ENCODE results near the gene WDR12. TPM values are rescaled to one million over a fixed set of nuclear protein-coding genes. Genes with fewer than 3 reads are reported as not detected.

Gene WDR12
- total and polyA plus RNA-seq, 9 of the 15 experiments (the other 6 are each of a cell fraction or from before 2014, with no cell fraction given) = 109 to 554 (median 174) TPM

DNA sequence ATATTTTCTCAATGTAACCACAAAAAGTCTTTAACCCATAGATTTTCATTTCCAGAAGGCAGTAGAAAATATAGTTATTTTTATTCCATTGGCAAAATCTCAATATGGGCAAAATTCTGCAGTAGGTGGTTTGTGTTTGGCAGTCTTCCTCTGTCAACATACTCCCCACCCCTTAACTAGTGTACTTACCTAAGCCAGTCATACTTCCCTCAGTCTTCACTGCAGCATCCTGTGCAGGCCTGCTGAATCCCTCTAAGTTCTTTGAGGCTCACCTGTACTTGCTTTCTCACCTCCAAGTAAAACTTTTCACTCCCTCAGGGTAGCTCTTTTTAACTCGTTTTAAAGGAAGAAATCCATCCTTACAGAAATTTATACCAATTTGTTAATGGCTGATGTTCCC, 7.4 kb upstream of the WDR12 start:
- no peak overlapping the region for H3K9ac ChIP-seq (ENCODE audit: insufficient read depth in 1 of 2, low read depth in 2 of 2, low read length in 2 of 2)
- BruUV-seq (replicated peaks) = no TSS peak
- DNase-seq (ENCODE audit: extremely low read depth in 1 of 4, low spot score in 3 of 4) (no peak), FAIRE-seq (no peak), ATAC-seq (no peak)
- ChIA-PET CTCF (ENCODE audit: low intra/inter-chr PET ratio) (no interaction called here), POLR2A (no interaction called here)
- H3K4me1 ChIP-seq (replicated peaks in 1 of 2; ENCODE audit: control insufficient read depth in 2 of 2, insufficient read depth in 2 of 2, low read length in 2 of 2) = peaks cover 0 to 7% of the 10 kb centered on the region in 2 experiments; a peak in 1 of 5 replicates
- no peaks in the 10 kb centered on the region for H3K9me3 ChIP-seq (replicated peaks; ENCODE audit: control insufficient read depth, insufficient read depth, low read depth, low read length)
- no peak overlapping the region for H3K4me2 ChIP-seq (ENCODE audit: insufficient read depth, low read length)
- H3K27ac ChIP-seq (ENCODE audit: extremely low read depth, low read depth, low read length) = no peak overlapping the region
- H4K20me1 ChIP-seq (replicated peaks; ENCODE audit: control insufficient read depth, insufficient read depth, low read length) = no peaks in the 10 kb centered on the region
- no peaks in the 10 kb centered on the region for H3K36me3 ChIP-seq (ENCODE audit: control insufficient read depth, insufficient read depth, low read length)
- H2AFZ ChIP-seq (ENCODE audit: low read depth, low read length) = 0 out of 2 replicates have a peak overlapping the region, but pooled peaks have one; percentile 12
- 27% methylated on average over 1 of the region's 1 CpG for WGBS (ENCODE audit: insufficient coverage, low coverage, missing lambda C conversion rate)
- no peaks in the 10 kb centered on the region for H3K27me3 ChIP-seq (ENCODE audit: control insufficient read depth in 2 of 2, insufficient read depth in 2 of 2, low read length in 2 of 2)
- H3K9me1 ChIP-seq (ENCODE audit: control insufficient read depth, insufficient read depth, low read length) = no peaks in the 10 kb centered on the region
- H3K79me2 ChIP-seq (ENCODE audit: control insufficient read depth, insufficient read depth, low read length) = no peaks in the 10 kb centered on the region
- TF ChIP-seq, protein P1, sequence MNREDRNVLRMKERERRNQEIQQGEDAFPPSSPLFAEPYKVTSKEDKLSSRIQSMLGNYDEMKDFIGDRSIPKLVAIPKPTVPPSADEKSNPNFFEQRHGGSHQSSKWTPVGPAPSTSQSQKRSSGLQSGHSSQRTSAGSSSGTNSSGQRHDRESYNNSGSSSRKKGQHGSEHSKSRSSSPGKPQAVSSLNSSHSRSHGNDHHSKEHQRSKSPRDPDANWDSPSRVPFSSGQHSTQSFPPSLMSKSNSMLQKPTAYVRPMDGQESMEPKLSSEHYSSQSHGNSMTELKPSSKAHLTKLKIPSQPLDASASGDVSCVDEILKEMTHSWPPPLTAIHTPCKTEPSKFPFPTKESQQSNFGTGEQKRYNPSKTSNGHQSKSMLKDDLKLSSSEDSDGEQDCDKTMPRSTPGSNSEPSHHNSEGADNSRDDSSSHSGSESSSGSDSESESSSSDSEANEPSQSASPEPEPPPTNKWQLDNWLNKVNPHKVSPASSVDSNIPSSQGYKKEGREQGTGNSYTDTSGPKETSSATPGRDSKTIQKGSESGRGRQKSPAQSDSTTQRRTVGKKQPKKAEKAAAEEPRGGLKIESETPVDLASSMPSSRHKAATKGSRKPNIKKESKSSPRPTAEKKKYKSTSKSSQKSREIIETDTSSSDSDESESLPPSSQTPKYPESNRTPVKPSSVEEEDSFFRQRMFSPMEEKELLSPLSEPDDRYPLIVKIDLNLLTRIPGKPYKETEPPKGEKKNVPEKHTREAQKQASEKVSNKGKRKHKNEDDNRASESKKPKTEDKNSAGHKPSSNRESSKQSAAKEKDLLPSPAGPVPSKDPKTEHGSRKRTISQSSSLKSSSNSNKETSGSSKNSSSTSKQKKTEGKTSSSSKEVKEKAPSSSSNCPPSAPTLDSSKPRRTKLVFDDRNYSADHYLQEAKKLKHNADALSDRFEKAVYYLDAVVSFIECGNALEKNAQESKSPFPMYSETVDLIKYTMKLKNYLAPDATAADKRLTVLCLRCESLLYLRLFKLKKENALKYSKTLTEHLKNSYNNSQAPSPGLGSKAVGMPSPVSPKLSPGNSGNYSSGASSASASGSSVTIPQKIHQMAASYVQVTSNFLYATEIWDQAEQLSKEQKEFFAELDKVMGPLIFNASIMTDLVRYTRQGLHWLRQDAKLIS (CRISPR knock-in tag; IDR thresholded peaks at IDR 0.05) = no peak
- no peak for TF ChIP-seq CBX8 (IDR thresholded peaks at IDR 0.05; ENCODE audit: borderline replicate concordance, extremely low read depth, low read depth, low read length, poor library complexity, severe bottlenecking)
- TF ChIP-seq, protein P2, sequence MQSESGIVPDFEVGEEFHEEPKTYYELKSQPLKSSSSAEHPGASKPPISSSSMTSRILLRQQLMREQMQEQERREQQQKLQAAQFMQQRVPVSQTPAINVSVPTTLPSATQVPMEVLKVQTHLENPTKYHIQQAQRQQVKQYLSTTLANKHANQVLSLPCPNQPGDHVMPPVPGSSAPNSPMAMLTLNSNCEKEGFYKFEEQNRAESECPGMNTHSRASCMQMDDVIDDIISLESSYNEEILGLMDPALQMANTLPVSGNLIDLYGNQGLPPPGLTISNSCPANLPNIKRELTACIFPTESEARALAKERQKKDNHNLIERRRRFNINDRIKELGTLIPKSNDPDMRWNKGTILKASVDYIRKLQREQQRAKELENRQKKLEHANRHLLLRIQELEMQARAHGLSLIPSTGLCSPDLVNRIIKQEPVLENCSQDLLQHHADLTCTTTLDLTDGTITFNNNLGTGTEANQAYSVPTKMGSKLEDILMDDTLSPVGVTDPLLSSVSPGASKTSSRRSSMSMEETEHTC (IDR thresholded peaks at IDR 0.05) = no peak
- TF ChIP-seq, protein P3, sequence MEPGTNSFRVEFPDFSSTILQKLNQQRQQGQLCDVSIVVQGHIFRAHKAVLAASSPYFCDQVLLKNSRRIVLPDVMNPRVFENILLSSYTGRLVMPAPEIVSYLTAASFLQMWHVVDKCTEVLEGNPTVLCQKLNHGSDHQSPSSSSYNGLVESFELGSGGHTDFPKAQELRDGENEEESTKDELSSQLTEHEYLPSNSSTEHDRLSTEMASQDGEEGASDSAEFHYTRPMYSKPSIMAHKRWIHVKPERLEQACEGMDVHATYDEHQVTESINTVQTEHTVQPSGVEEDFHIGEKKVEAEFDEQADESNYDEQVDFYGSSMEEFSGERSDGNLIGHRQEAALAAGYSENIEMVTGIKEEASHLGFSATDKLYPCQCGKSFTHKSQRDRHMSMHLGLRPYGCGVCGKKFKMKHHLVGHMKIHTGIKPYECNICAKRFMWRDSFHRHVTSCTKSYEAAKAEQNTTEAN (CRISPR knock-in tag; IDR thresholded peaks at IDR 0.05) = no peak
- TF ChIP-seq, protein P4, sequence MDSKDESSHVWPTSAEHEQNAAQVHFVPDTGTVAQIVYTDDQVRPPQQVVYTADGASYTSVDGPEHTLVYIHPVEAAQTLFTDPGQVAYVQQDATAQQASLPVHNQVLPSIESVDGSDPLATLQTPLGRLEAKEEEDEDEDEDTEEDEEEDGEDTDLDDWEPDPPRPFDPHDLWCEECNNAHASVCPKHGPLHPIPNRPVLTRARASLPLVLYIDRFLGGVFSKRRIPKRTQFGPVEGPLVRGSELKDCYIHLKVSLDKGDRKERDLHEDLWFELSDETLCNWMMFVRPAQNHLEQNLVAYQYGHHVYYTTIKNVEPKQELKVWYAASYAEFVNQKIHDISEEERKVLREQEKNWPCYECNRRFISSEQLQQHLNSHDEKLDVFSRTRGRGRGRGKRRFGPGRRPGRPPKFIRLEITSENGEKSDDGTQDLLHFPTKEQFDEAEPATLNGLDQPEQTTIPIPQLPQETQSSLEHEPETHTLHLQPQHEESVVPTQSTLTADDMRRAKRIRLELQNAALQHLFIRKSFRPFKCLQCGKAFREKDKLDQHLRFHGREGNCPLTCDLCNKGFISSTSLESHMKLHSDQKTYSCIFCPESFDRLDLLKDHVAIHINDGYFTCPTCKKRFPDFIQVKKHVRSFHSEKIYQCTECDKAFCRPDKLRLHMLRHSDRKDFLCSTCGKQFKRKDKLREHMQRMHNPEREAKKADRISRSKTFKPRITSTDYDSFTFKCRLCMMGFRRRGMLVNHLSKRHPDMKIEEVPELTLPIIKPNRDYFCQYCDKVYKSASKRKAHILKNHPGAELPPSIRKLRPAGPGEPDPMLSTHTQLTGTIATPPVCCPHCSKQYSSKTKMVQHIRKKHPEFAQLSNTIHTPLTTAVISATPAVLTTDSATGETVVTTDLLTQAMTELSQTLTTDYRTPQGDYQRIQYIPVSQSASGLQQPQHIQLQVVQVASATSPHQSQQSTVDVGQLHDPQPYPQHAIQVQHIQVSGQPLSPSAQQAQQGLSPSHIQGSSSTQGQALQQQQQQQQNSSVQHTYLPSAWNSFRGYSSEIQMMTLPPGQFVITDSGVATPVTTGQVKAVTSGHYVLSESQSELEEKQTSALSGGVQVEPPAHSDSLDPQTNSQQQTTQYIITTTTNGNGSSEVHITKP (IDR thresholded peaks at IDR 0.05; ENCODE audit: partially characterized antibody) = no peak
- no peak for TF ChIP-seq ZBTB1 (CRISPR knock-in tag; IDR thresholded peaks at IDR 0.05; ENCODE audit: borderline replicate concordance, low read depth)
- TF ChIP-seq, protein P5, sequence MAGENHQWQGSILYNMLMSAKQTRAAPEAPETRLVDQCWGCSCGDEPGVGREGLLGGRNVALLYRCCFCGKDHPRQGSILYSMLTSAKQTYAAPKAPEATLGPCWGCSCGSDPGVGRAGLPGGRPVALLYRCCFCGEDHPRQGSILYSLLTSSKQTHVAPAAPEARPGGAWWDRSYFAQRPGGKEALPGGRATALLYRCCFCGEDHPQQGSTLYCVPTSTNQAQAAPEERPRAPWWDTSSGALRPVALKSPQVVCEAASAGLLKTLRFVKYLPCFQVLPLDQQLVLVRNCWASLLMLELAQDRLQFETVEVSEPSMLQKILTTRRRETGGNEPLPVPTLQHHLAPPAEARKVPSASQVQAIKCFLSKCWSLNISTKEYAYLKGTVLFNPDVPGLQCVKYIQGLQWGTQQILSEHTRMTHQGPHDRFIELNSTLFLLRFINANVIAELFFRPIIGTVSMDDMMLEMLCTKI (IDR thresholded peaks at IDR 0.05; ENCODE audit: partially characterized antibody) = no peak
- TF ChIP-seq ZEB2 (IDR thresholded peaks at IDR 0.05) = no peak
- no peak for TF ChIP-seq PTTG1 (tag; IDR thresholded peaks at IDR 0.05; ENCODE audit: low read depth)
- no peak for TF ChIP-seq WHSC1 (IDR thresholded peaks at IDR 0.05; ENCODE audit: low read length)
- in situ Hi-C loops (cut with MboI) (no loop called here), intact Hi-C loops (cut with micrococcal nuclease) (no loop called here)
- H3K4me3 ChIP-seq = no peak overlapping the region

All from K562 (cell line).